ENCODE measurements around the gene P2RX7.
"Not testable (repeated sequence)": the region's sequence is repeated elsewhere in the genome, so short reads cannot be mapped to it uniquely, and the experiment has no call there.

The P2RX7 gene

DNA sequence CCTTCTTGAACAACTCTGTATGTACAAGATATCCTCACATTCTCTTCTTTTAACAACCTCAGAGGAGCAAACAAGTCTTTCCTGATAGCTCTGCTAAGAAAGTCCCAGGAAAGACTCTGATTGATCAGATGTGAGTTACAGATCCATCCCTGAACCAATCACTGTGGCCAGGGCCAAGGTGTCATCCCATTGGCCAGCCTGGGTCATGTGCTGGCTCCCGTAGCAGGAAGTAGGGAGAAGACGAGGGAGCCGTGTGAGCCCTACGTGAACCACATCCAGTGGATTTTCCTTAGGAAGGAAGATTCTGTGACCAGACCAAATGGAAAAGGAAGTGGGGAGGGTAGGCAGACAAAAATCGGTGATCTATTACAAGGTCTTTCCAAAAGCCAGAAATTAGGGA, 5.6 kb downstream of the P2RX7 start:
- DNase-seq, result no peak

DNA sequence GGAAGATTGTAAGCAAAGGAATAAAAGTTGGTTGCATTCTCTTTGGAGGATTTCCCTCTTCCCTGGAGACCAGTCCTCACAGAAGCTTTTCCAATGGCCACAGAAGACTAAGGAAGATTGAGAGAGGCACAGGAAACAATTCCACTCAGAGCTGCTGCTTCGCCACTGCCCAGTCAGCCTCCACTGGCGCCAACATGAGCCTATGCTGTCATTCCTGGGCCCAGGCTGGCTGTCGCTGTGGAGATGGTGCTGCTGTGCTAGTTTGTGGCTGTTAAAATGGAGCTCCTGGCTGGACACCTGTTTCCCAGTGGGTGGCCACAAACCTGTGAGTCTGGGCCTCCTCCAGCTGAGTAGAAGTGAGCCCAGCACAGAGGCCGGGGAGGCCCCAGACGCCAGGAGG, 6.6 kb downstream of the P2RX7 start:
- no peak for DNase-seq

DNA sequence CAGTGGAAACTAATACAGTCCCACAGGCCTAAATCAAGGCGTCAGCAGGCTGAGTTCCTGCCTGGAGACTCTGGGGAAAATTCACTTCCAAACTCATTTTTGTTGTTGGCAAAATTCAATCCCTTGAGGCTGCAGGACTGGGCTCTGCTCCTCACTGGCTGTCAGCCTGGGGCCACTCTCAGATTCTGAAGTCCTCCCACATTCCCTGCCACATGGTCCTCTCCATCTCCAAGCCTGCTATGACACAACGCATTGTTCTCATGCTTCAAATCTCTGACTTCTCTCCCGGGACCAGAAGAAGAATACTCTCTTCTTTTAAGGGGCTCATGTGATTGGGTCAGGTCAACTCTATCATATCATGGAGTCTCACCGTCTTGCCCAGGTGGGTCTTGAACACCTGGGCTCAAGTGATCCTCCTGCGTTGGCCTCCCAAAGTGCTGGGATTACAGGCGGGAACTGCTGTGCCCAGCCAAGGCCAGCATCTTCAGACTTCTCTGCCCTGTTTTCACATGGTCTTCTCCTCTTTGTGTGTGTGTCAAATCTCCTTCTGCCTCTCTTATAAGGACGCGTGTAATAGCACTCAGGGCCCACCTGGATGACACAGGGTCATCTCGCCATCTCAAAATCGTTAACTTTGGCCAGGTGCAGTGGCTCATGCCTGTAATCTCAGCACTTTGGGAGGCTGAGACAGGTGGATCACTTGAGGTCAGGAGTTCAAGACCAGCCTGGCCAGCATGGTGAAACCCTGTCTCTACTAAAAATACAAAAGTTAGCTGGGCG, 9.7 kb downstream of the P2RX7 start:
- no peak for DNase-seq

DNA sequence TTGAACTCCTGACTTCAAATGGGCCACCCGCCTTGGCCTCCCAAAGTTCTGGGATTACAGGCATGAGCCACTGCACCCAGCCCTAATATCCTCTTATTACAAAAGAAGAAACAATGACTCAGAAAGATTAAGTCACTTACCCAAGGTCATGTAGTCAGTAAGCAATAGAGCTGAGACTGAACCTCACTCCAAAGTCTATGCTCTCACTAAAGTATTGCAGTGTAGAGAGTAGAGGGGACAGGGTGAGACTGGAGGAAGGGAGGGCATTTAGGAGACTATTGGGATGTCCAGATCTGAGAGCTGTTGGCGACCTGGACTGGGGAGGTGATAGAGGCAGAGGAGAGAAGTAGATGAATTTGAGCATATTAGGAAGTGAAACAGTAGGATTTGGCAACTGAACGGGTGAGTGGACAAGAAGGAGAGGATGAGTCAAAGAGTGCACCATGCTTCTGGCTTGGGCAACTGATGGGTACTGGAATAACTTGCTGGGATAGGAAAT, 11.8 kb downstream of the P2RX7 start:
- DNase-seq, result no peak

DNA sequence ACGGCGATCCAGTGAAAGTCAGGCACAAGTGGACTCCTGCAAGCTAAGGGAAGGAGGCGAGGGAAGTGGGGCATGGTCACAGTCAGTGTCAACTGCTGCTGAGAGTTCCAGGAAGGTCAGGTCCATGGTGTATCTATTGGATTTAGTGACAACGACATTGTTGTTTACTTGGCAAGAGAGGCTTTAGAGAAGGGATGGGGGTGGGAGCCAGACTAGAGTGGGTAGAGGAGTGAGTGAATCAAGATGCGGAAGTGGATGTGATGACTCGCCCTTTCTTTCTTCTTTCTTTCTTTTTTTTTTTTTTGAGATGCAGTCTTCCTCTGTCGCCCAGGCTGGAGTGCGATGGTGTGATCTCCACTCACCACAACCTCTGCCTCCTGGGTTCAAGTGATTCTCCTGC, 12.5 kb downstream of the P2RX7 start:
- no peak for DNase-seq

DNA sequence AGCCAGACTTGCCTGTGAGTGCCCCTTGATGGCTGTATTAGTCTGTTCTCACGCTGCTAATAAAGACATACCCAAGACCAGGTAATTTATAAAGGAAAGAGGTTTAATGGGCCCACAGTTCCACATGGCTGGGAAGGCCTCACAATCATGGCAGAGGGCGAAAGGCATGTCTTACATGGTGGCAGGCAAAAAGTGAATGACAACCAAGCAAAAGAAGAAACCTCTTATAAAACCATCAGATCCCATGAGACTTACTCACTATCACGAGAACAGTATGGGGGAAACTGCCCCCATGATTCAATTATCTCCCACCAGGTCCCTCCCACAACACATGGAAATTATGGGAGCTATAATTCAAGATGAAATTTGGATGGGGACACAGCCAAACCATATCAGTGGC, 16.6 kb downstream of the P2RX7 start:
- not testable (repeated sequence) for DNase-seq

DNA sequence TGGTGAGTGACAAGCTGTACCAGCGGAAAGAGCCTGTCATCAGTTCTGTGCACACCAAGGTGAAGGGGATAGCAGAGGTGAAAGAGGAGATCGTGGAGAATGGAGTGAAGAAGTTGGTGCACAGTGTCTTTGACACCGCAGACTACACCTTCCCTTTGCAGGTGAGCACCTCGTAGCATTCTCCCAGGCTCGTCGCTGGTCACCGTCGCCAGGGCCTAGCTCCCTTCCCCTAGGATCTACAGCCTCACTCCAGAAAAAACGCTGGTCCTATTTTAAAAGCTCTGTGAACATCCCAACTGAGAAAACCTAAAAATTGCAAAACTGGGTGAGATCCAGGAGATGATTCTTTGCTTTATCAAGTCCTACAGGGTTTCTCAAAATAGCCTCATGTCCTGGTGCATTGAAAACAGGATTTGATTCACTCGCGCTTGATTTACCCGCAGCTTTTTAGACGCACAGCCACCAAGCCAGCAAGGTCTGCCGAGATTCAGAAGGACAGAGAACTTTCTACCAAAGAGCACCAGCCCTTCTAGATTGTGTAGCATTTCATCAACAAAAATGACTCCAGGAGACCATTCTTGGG, 22.2 kb downstream of the P2RX7 start:
- no peak for DNase-seq

DNA sequence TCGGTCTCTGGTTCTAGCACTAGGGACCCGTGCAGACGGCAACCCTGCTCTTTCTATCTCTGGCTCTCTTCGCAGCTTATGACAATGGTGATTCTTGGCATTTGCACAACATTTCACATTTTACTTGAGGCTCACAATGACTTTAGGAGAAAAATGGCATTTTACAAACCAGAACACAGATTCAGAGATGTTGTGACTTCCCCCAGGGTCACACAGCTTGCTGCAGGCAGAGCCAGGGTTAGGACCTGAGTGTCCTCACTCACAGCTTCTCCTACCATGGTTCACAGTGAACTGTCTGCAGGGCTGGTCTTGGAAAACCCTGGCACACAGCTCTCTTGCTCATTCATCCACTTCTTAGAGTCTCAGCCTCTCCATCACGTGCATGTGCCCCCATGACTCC, 23.7 kb downstream of the P2RX7 start:
- no peak for DNase-seq

DNA sequence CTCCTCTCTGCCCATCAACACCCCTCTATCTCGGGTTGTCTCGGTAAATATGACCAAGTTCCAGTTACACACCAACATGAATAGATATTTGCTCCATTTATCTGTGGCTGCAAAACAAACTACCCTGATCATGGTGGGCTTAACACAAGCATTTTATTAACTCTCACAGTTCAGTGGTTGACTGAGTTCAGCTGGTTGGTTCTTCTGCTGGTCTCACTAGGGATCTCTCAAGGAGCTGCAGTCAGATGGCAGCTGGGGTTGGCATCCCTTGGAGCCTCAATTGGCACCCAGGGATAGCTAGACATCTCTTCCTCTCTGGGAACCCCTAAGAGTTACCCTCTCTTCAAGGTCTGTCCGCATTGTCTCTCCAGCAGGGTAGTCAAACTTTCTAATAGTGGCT, 25.4 kb downstream of the P2RX7 start:
- DNase-seq, result no peak

DNA sequence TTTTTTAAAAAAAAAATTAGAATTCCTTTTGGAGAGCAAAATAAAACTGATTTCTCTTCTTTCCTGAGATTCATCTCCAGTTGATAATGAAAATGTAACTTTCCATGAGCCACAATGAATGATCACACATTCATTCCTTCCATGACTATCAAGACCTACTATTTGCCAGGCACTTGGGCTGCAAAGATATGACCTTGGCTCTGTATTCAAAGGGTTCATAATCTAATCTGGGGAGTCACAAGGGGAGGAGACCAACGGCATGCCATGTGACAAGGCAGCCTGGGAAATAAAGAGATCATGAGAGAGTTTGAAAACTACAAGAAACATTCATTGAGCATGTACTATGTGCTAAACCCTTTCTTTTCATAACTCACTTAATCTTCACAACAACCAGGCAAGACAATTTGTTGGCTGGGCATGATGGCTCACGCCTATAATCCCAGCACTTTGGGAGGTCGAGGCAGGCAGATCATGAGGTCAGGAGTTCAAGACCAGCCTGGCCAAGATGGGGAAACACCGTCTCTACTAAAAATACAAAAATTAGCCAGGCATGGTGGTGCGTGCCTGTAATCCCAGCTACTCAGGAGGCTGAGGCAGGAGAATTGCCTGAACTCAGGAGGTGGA, 26.2 kb downstream of the P2RX7 start:
- not testable (repeated sequence) for DNase-seq

DNA sequence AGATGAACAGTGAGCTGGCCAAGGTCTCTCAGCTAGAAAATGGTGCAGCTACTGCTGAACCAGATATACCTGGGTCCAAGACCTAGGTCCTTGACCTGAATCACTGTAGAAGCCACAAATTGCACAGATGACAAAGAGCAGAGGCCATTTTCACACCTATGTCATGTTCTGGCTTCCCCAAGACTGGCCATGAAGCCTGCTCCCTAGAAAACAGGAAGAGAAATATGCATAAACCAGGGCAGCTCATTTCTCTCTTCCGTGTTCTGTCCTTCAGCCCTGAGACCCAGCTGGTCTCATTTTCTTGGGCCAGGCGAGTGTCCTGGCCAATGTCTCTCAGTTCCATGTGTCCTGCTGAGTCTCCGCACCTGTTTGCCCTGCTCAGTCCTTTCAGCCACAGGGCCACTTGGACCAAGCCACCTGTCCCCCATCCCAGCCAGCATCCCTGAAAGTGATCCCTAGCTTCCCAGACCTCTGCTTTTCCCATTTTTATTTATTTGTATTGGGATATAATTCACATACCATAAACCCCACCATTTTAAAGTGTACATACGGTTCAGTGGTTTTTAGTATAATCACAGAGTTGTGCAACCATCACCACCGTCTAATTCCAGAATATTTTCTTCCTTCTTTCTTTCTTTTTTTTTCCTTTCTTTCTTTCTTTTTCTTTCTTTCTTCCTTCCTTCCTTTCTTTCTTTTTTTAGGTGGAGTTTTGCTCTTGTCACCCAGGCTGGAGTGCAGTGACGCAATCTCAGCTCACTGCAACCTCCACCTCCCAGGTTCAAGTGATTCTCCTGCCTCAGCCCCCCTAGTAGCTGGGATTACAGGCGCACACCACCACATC, 27.0 kb downstream of the P2RX7 start:
- DNase-seq, result no peak

DNA sequence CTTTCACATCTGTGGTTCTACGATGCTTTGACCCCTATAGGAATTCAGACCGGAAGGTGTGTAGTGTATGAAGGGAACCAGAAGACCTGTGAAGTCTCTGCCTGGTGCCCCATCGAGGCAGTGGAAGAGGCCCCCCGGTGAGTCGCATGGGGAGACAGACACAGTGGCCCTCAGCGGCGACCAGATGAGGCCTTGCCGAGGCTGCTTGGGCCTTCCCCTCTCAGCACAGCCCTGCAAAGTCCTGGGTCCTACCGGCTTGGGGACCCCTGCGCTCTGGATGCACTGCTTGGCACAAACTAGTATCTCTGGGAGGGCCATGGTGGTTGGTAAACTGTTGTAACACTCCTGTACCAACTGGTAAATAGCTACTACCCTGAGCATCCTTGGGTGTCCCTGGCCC, 29.7 kb downstream of the P2RX7 start:
- DNase-seq, result no peak

DNA sequence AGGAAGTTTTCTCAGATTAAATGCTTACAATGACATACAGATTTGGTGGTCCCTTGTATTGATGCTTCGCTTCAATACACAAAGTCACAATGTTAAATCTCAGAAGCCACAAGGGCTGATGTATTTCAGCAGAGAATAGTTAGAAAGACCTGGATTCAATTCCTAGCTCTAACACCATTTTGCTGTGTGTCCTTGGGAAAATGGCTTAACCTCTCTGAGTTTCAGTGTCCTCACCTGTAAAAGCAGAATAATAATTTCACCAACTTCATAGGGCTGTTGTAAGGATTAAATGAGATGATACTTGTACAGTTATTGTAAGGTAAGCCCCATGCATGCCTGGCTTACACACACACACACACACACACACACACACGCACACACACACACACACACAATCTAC, 30.3 kb downstream of the P2RX7 start:
- DNase-seq, result no peak

DNA sequence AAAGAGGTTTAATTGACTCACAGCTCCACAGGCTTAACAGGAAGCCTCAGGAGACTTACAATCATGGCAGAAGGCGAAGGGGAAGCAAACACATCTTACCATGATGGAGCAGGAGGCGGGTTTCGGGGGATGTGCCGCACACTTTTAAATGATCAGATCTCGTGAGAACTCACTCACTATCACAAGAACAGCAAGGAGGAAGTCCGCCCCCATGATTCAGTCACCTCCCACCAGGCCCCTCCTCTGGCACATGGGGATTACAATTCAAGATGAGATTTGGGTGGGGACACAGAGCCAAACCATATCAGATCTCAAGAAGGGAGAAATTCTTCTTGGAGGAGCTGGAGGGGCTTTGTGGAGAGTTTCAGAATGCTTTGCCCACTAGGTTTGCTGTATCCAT, 32.2 kb downstream of the P2RX7 start:
- not testable (repeated sequence) for DNase-seq

DNA sequence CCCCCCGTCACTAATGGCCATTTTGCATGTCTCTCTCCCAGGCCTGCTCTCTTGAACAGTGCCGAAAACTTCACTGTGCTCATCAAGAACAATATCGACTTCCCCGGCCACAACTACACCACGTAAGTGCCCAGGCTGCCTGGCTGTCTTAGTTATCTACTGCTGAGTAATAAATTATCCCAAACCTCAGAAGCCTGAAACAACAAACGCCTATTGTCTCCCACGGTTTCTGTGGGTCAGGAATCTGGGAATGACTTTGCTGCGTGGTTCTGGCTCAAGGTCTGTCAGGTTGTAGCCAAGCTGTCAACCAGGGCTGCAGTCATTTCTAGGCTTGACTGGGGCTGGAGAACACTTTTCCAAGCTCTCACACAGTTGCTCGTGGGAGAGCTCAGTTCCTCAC, 32.6 kb downstream of the P2RX7 start:
- no peak for DNase-seq

DNA sequence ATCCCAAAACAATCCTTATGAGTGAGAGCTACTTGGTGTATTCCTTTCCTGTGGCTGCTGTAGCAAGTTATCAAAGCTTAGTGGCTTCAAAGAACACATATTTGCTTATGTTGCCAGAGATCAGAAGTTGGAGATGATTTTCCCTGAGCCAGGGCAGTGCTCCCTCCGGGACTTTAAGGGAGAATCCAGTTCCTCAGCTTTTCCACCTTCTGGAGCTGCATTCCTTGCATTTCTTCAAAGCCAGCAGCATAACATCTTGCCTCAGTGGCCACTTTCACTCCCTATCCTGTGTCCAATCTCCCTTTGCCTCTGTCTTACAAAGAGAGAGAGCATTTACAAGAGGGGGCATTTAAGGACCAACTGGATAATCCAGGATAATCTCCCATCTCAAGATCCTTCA, 33.7 kb downstream of the P2RX7 start:
- no peak for DNase-seq

DNA sequence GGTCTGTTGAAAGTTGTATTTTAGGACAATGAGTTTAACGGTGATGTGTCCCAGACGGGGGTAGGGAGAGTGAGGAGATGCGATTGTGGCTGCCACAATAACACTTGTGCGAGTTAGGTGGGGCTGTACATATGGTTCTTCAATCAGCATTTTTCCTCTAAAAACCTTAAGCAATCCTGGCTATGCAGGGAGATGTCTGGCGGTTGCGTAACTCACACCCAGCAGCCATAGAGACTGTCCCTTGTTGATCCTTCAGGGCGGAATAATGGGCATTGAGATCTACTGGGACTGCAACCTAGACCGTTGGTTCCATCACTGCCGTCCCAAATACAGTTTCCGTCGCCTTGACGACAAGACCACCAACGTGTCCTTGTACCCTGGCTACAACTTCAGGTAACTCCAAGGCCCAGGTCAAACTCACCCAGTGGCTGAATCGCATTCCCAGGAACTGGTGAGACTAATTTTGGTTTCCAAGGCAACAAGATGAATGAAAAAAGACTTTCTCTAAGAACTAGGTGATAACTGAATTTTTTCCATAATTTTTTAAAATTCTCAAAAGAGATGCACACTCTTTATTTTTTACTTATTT, 34.6 kb downstream of the P2RX7 start:
- no peak for DNase-seq

DNA sequence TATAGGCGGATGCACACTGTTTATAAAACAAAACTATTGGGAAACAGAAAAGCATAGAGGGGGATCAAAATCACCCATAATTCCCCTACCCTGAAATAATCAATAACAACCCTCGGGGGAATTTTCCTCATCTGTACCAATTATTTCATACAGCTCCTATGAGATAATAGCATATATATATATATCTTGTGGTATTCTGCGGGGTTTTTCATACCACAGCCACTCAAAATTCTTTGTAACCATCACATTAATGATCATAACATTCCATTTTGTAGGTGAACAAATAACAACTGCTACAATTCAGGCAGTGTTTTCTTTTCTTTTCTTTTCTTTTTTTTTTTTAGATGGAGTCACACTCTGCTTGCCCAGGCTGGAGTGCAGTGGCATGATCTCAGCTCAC, 35.3 kb downstream of the P2RX7 start:
- DNase-seq, result no peak

DNA sequence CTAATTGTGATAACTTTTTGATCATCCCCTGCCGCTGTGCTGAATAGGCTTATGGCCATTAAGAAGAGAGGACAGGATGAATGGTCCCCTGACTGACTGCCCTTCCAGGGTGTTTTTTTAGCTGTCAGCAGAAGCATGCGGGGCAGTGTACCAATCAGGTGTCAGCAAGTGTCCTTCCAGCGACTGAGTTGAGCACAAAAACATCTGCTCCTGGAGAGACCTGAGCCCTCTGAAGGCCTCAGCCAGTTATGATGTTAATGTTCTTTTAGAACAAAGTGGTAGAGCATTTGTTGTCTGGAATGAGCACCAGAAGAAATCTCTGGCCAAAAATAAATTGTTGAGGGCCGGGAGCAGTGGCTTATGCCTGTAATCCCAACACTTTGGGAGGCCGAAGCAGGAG, 37.5 kb downstream of the P2RX7 start:
- no peak for DNase-seq

DNA sequence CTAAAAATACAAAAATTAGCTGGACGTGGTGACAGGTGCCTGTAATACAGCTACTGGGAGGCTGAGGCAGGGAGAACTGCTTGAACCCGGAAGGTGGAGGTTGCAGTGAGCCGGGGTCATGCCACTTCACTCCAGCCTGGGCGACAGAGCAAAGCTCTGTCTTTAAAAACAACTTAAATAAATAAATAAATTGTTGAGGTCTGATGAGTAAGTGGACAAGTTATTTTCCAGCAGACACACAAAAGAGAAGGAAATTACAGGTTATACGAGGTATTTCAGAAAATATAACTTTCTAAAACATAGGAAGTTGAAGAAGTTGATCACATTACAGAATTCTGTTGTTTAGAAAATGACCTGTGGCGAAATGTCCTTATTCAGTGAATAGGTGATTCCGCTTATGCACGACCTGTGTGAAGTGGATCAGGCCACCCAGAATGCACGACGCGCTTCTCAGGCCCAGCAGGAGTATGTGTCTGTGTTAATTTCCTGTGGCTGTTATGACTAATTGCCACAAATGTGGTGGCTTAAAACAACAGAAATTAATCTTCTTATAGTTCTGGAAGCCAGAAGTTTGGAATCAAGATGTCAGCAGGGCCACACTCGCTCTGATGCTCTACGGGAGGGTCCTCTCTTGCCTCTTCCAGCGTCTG, 38.1 kb downstream of the P2RX7 start:
- DNase-seq, result no peak

DNA sequence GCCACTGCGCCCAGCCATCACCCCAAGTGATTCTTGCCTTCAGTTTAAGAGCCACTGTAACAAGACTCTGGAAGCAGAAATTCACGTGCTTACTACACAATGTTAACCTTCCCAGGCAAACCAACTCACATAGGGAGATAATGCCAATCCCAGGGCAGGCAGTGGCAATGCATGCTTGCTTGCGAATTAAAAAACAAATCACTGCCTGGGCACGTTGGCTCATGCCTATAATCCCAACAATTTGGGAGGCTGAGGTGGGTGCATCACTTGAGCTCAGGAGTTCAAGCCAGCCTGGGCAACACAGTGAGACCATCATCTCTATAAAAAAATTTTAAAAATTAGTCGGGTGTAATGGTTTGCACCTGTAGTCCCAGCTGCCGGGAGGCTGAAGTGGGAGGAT, 39.5 kb downstream of the P2RX7 start:
- DNase-seq, result no peak

DNA sequence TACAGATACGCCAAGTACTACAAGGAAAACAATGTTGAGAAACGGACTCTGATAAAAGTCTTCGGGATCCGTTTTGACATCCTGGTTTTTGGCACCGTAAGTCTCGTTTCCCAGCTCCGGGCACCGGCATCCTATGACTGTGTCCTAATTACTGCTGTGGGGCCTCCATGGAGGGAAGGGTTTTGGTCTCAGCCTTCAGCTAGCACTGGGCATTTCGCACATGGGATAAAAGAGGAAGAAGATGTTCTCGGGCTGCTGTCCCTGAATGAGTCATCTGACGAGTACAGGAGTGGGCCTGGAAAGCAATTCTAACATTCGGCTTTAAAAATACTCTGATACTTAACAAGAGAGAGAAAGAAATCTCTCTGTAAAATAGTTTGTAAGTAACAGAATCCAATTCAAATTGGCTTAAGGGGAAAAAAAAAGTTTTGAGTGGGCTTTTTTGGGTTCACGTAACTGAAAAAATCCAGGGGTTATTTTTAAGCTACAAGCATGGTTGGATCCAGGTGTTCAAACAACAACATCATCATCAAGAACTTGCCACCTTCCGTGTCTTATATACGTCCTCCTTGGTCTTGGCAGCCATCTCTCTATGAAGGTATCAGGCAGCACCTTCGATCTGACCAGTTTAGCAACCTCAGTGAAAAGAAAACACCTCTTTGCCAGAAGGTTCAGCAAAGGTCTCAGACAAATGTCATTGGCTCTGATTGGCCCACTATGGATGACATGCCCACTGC, 42.9 kb downstream of the P2RX7 start:
- DNase-seq, result no peak

Data from NCI-H2171 (cell line).